HepG2 (cell line): Measurements from ENCODE around the gene CTIF. TPM values are rescaled to one million over a fixed set of nuclear protein-coding genes. Genes with fewer than 3 reads are reported as not detected.

Experiments
- AFF4 ChIP-seq: sonication (generic); formaldehyde crosslinking; IDR thresholded peaks from 2 replicates; pipeline ENCODE4 v1.4.0; 2020; ENCODE audit warnings: missing genetic modification reagents
- ATF1 ChIP-seq: IDR thresholded peaks from 2 replicates; pipeline ENCODE4 v1.6.1; 2016; ENCODE audit warnings: mild to moderate bottlenecking, control low read depth
- E2F5 ChIP-seq: sonication (generic); formaldehyde crosslinking; conservative IDR thresholded peaks from 2 replicates; pipeline ENCODE4 v1.4.0; 2020; ENCODE audit warnings: missing genetic modification reagents
- ELK4 ChIP-seq: sonication (generic); formaldehyde crosslinking; IDR thresholded peaks from 2 replicates; pipeline ENCODE4 v1.9.0; 2021; ENCODE audit warnings: missing genetic modification reagents, borderline replicate concordance
- FOSL1 ChIP-seq: sonication (generic); formaldehyde crosslinking; IDR thresholded peaks from 2 replicates; pipeline ENCODE4 v1.9.0; 2021; ENCODE audit warnings: missing genetic modification reagents, borderline replicate concordance
- FOXK2 ChIP-seq: fragments of 450-650 bp; IDR thresholded peaks from 2 replicates; pipeline ENCODE4 v1.6.1; 2016
- GPBP1L1 ChIP-seq: sonication (generic); formaldehyde crosslinking; IDR thresholded peaks from 2 replicates; pipeline ENCODE4 v1.5.0; 2020; ENCODE audit warnings: mild to moderate bottlenecking, missing genetic modification reagents
- HMG20B ChIP-seq: conservative IDR thresholded peaks from 2 replicates; pipeline ENCODE4 v1.6.1; 2016; ENCODE audit warnings: missing genetic modification reagents, missing compliant biosample characterization
- LRRFIP1 ChIP-seq: sonication (generic); formaldehyde crosslinking; conservative IDR thresholded peaks from 2 replicates; pipeline ENCODE4 v1.4.0; 2020; ENCODE audit warnings: missing genetic modification reagents
- MAZ ChIP-seq, 2 experiments: sonication (generic) in 1 of 2; formaldehyde crosslinking in 1 of 2; IDR thresholded peaks; 2 replicates each; pipeline versions ENCODE4 v1.5.0 to v1.6.1; 2012 to 2020; ENCODE audit warnings: low read depth in 2 of 2, mild to moderate bottlenecking in 2 of 2, borderline replicate concordance in 1 of 2, improper control_type of control experiment in 1 of 2, low read length in 1 of 2, missing genetic modification reagents in 1 of 2, moderate library complexity in 1 of 2
- NFYB ChIP-seq: sonication (generic); formaldehyde crosslinking; IDR thresholded peaks from 2 replicates; pipeline ENCODE4 v1.4.0; 2020; ENCODE audit warnings: missing genetic modification reagents
- SP2 ChIP-seq: sonication (generic); formaldehyde crosslinking; IDR thresholded peaks from 2 replicates; pipeline ENCODE4 v1.5.1; 2020; ENCODE audit warnings: mild to moderate bottlenecking, missing genetic modification reagents
- TFE3 ChIP-seq: IDR thresholded peaks from 2 replicates; pipeline ENCODE4 v1.6.1; 2016
- ZFP41 ChIP-seq: sonication (generic); formaldehyde crosslinking; IDR thresholded peaks from 2 replicates; pipeline ENCODE4 v1.4.0; 2020; ENCODE audit warnings: mild to moderate bottlenecking, missing genetic modification reagents, borderline replicate concordance
- ZFX ChIP-seq: sonication (generic); formaldehyde crosslinking; IDR thresholded peaks from 2 replicates; pipeline ENCODE4 v1.4.0; 2020; ENCODE audit warnings: mild to moderate bottlenecking, low read depth, missing genetic modification reagents, moderate library complexity
- ZNF432 ChIP-seq: sonication (generic); formaldehyde crosslinking; IDR thresholded peaks from 2 replicates; pipeline ENCODE4 v1.5.0; 2020; ENCODE audit warnings: missing genetic modification reagents, mild to moderate bottlenecking, borderline replicate concordance
- ZNF713 ChIP-seq: sonication (generic); formaldehyde crosslinking; IDR thresholded peaks from 2 replicates; pipeline ENCODE4 v1.4.0; 2020; ENCODE audit warnings: mild to moderate bottlenecking, missing genetic modification reagents
- polyA plus RNA-seq, 8 experiments: library from polyadenylated mRNA; depleted of rRNA in 3 of 8; stranded (reverse) in 7 of 8; unstranded in 1 of 8; fragments of >200 nt; fragmentation: Illumina TruSeq in 4 of 8; extraction: Trizol in 4 of 8; gene quantifications; 2 replicates each; pipeline versions ENCODE4 v1.2.1 to v1.2.3, GENCODE V29; 2011 to 2016; ENCODE audit warnings: low read depth in 4 of 8, missing spikeins in 1 of 8, mixed read lengths in 1 of 8; ENCODE audit not compliant: insufficient read depth in 1 of 8
- total RNA-seq, 5 experiments: library from RNA; depleted of rRNA; stranded (reverse); fragments of >200 nt; fragmentation: Illumina TruSeq; extraction: Trizol; gene quantifications; 2 replicates each; pipeline ENCODE4 v1.2.3, GENCODE V29; 2016; ENCODE audit warnings: low read depth in 1 of 5

CTIF gene
- total and polyA plus RNA-seq, 2 of the 13 experiments (the other 11 are each of a cell fraction or from before 2014, with no cell fraction given), result 18.2 to 28.0 TPM

- no peak for TF ChIP-seq LRRFIP1
- no peak for TF ChIP-seq ZFP41 (CRISPR knock-in tag)
- TF ChIP-seq FOSL1 (CRISPR knock-in tag), result no peak
- TF ChIP-seq TFE3, result no peak
- TF ChIP-seq MAZ (IDR thresholded peaks at IDR 0.05; ENCODE audit: borderline replicate concordance, low read depth, low read length), result no peak
- TF ChIP-seq MAZ (CRISPR knock-in tag; IDR thresholded peaks at IDR 0.05; ENCODE audit: low read depth), result no peak
- TF ChIP-seq GPBP1L1 (CRISPR knock-in tag), result no peak
- no peak for TF ChIP-seq ZNF432 (CRISPR knock-in tag)
- TF ChIP-seq ZFX (CRISPR knock-in tag), result peak; percentile 69; the same call in 1 of the 2 replicates
- TF ChIP-seq FOXK2, result no peak
- TF ChIP-seq E2F5 (CRISPR knock-in tag), result no peak
- no peak for TF ChIP-seq NFYB (CRISPR knock-in tag)
- TF ChIP-seq ELK4 (CRISPR knock-in tag), result no peak
- TF ChIP-seq SP2 (CRISPR knock-in tag), result no peak
- no peak for TF ChIP-seq ATF1
- TF ChIP-seq ZNF713, result no peak
- no peak for TF ChIP-seq AFF4
- TF ChIP-seq HMG20B, result no peak
Measured at GRCh38 chr18:48541026-48541746, 2.4 kb downstream of the CTIF start (continued).
